ENCODE results near the gene ZNF445.

Gene ZNF445

DNA sequence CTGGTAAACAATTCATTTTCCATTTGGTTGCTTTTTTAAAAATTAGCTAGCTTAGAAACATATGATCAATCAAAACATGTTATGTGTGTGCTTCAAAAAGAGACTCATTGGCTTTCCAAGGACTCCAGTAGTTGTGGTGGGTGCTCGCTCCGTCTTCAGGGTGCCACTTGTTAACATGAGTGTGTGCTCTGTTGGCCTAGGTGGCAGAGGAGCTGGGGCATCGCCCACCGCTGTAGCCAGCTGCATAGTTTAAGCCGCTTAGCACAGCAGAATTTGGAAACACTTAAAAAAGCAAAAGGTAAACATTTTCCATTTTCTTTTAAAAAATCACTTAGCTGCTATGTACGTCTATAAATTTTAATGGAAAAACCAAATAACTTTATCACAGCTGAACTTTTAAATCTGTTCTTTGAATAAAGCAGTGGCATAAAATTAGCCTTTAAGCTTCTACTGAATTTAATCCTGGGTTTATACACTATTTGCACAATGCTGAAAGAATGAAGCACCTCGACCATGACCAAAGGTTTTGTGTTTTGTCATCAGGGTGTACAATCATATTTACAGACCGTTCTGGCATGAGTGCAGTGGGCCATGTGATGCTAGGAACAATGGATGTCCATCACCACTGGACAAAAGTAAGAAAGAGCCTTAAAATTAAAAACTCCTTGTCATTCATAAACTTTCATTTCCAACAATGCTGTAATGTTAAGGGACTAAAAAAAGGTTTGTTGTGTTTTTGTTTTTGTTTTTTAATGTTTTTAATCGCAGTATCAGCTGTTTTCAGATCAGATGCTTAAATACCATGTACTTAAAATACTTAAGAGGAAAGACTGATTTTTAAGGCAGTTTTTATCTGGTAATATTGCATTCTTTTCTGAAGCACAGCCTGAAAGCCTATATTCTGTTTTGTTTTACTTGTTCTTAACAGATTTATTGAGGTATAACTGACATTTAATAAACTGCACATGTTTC lies 81.0 kb downstream of the ZNF445 start:
- no peak for DNase-seq

DNA sequence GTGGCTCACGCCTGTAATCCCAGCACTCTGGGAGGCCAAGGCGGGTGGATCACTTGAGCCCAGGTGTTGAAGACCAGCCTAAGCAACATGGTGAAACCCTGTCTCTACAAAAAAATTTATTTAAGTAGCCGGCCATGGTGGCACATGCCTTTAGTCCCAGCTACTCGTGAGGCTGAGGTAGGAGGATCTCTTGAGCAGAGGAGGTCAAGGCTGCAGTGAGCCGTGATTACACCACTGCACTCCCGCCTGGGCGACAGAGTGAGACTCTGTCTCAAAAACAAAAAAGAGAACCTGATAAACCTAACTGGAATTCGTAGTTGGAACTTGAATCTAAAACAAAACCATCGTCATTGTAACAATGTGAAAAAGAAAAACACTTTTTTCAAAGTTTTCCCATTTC lies 81.8 kb downstream of the ZNF445 start:
- DNase-seq, result no peak

DNA sequence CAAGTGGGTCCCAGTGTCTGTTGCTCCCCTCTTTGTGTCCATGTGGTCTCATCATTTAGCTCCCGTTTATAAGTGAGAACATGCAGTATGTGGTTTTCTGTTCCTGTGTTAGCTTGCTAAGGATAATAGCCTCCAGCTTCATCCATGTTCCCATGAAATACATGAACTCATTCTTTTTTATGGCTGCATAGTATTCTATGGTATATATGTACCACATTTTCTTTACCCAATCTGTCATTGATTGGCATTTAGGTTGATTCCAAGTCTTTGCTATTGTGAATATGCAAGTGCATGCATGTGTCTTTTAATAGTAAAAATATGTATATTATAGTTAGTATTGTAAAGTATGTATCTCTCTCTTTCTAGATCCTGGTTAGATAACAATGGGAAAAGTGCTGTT lies 85.0 kb downstream of the ZNF445 start:
- no peak for DNase-seq

DNA sequence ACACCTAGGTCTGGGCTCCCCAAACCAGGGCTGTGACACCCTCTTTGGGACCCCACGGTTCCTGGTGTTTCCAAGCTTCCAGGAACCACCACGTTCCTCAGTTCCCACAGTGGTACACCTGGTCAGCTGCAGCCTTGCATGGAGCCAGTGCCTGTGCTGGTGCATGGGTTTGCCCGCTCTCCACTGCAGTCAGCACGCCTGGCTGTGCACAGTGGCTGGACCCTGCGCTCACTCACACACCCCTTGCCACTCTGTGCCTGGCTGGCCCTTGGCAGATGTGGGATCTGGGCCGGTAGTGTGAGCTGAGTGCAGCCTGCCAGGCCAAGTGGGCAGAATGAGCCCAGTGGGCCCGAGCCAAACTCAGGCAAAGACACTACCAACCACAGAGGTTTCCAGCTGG lies 90.1 kb downstream of the ZNF445 start:
- no peak for DNase-seq

All from activated CD4-positive, alpha-beta T cell treated with anti-CD3 and anti-CD28 coated beads, Interleukin-2, amount 50 U/mL, for 16 hours (primary cell).